K562 (cell line): ENCODE data around the gene ARSD. TPM values are rescaled to one million over a fixed set of nuclear protein-coding genes. Genes with fewer than 3 reads are reported as not detected.

ENCODE experiments used
- CXXC5 ChIP-seq: fragments of 250-450 bp; sonication (Bioruptor Pico); IDR thresholded peaks from 2 replicates; pipeline ENCODE4 v1.8.0; 2022; ENCODE audit warnings: inconsistent platforms, mild to moderate bottlenecking, moderate library complexity
- FOXA1 ChIP-seq: fragments of 450-650 bp; IDR thresholded peaks from 2 replicates; pipeline ENCODE4 v1.6.1; 2016; ENCODE audit warnings: mild to moderate bottlenecking, borderline replicate concordance
- GATAD2A ChIP-seq: fragments of 450-650 bp; IDR thresholded peaks from 2 replicates; pipeline ENCODE4 v1.6.1; 2017
- IRF1 ChIP-seq: sonication (generic); formaldehyde crosslinking; IDR thresholded peaks from 2 replicates; pipeline ENCODE4 v1.8.0; 2022; ENCODE audit warnings: missing genetic modification reagents, mild to moderate bottlenecking, borderline replicate concordance
- JUND ChIP-seq, 2 experiments: IDR thresholded peaks; 2 replicates in 1 of 2; 3 replicates in 1 of 2; pipeline ENCODE4 v1.6.1; 2011; ENCODE audit warnings: borderline replicate concordance in 2 of 2, low read depth in 2 of 2, low read length in 2 of 2, improper control_type of control experiment in 1 of 2, missing biosample characterization in 1 of 2, missing genetic modification characterization in 1 of 2, missing genetic modification reagents in 1 of 2
- MAX ChIP-seq: sonication (generic); formaldehyde crosslinking; IDR thresholded peaks from 2 replicates; pipeline ENCODE4 v1.9.0; 2022; ENCODE audit warnings: mild to moderate bottlenecking, missing genetic modification reagents
- POLR2H ChIP-seq: IDR thresholded peaks from 2 replicates; pipeline ENCODE4 v1.6.1; 2016; ENCODE audit warnings: missing genetic modification characterization, low read depth, mild to moderate bottlenecking, control low read depth, missing compliant biosample characterization, moderate library complexity
- PRPF4 ChIP-seq: fragments of 200-400 bp; formaldehyde crosslinking; IDR thresholded peaks from one replicate; pipeline ENCODE4 v1.6.1; 2017; ENCODE audit warnings: low read length, low read depth, mild to moderate bottlenecking; ENCODE audit not compliant: insufficient read depth, poor library complexity, severe bottlenecking
- PTTG1 ChIP-seq: fragments of 450-650 bp; IDR thresholded peaks from 2 replicates; pipeline ENCODE4 v1.6.1; 2016; ENCODE audit warnings: low read depth, mild to moderate bottlenecking, missing genetic modification characterization, missing compliant biosample characterization
- RBM25 ChIP-seq: fragments of 200-400 bp; formaldehyde crosslinking; IDR thresholded peaks from 2 replicates; pipeline ENCODE4 v1.6.1; 2018; ENCODE audit warnings: low read length, low read depth, moderate library complexity; ENCODE audit not compliant: severe bottlenecking
- RBM34 ChIP-seq: fragments of 200-400 bp; formaldehyde crosslinking; IDR thresholded peaks from 2 replicates; pipeline ENCODE4 v1.6.1; 2018; ENCODE audit warnings: low read length, borderline replicate concordance; ENCODE audit not compliant: insufficient read depth
- SRF ChIP-seq, 2 experiments: fragments of 250-450, 450-650 bp in 1 of 2; sonication (Bioruptor Pico) in 1 of 2; sonication (generic) in 1 of 2; formaldehyde crosslinking; IDR thresholded peaks; 2 replicates each; pipeline versions ENCODE4 v1.5.0 to v1.5.1; 2020 to 2022; ENCODE audit warnings: mild to moderate bottlenecking in 1 of 2, missing genetic modification reagents in 1 of 2
- THRAP3 ChIP-seq: fragments of 450-650 bp; IDR thresholded peaks from 2 replicates; pipeline ENCODE4 v1.6.1; 2016; ENCODE audit warnings: mild to moderate bottlenecking, inconsistent platforms, borderline replicate concordance
- U2AF1 ChIP-seq: fragments of 200-400 bp; formaldehyde crosslinking; optimal IDR thresholded peaks from 2 replicates; pipeline ENCODE3; 2017; ENCODE audit warnings: mild to moderate bottlenecking, low read depth, low read length, moderate library complexity
- ZNF12 ChIP-seq: sonication (generic); formaldehyde crosslinking; IDR thresholded peaks from 2 replicates; pipeline ENCODE4 v1.4.0; 2020; ENCODE audit warnings: mild to moderate bottlenecking, missing genetic modification reagents
- ZNF175 ChIP-seq: fragments of 200-800 bp; sonication (Bioruptor generic); IDR thresholded peaks from 2 replicates; pipeline ENCODE4 v1.6.1; 2016; ENCODE audit warnings: low read depth, mild to moderate bottlenecking, missing genetic modification characterization, missing compliant biosample characterization
- ZNF282 ChIP-seq: sonication (generic); formaldehyde crosslinking; IDR thresholded peaks from 2 replicates; pipeline ENCODE4 v1.8.1; 2023; ENCODE audit warnings: missing genetic modification reagents
- ZNF3 ChIP-seq: fragments of 250-450 bp; sonication (Bioruptor Pico); IDR thresholded peaks from 2 replicates; pipeline ENCODE4 v1.5.0; 2021; ENCODE audit warnings: mild to moderate bottlenecking, moderate library complexity
- ZNF512 ChIP-seq: IDR thresholded peaks from 2 replicates; pipeline ENCODE4 v1.6.1; 2016; ENCODE audit warnings: missing genetic modification characterization, missing compliant biosample characterization
- ZNF551 ChIP-seq: fragments of 250-450 bp; sonication (Bioruptor Pico); IDR thresholded peaks from 2 replicates; pipeline ENCODE4 v1.5.0; 2021; ENCODE audit warnings: mild to moderate bottlenecking, moderate library complexity
- ZNF584 ChIP-seq: fragments of 200-800 bp; sonication (Bioruptor generic); IDR thresholded peaks from 2 replicates; pipeline ENCODE4 v1.6.1; 2016; ENCODE audit warnings: low read depth, mild to moderate bottlenecking, missing genetic modification characterization, missing compliant biosample characterization
- ZNF766 ChIP-seq: fragments of 200-800 bp; sonication (Bioruptor generic); conservative IDR thresholded peaks from 2 replicates; pipeline ENCODE4 v1.6.1; 2016; ENCODE audit warnings: missing genetic modification characterization, missing compliant biosample characterization
- polyA plus RNA-seq, 8 experiments: library from polyadenylated mRNA; depleted of rRNA in 4 of 8; stranded (reverse) in 5 of 8; unstranded in 3 of 8; fragments of >200 nt; fragmentation: Nextera tagmentation in 2 of 8; fragmentation: Illumina TruSeq in 1 of 8; extraction: Ambion mirVana in 2 of 8; extraction: Trizol in 1 of 8; gene quantifications; 2 replicates each; pipeline versions ENCODE4 v1.2.1 to v1.2.3, GENCODE V29; 2011 to 2014; ENCODE audit warnings: inconsistent platforms in 1 of 8, missing spikeins in 1 of 8
- total RNA-seq, 7 experiments: library from RNA; depleted of rRNA in 6 of 7; stranded (reverse); fragments of >200 nt in 6 of 7; fragmentation: Illumina TruSeq in 2 of 7; extraction: Trizol in 2 of 7; gene quantifications; 2 replicates each; pipeline versions ENCODE4 v1.2.1 to v1.2.3, GENCODE V29; 2011 to 2021; ENCODE audit warnings: low replicate concordance in 1 of 7
- TF ChIP-seq, protein P1 (sequence below), 2 experiments: fragments of 200-800 bp in 1 of 2; sonication (Bioruptor generic) in 1 of 2; sonication (generic) in 1 of 2; formaldehyde crosslinking in 1 of 2; IDR thresholded peaks in 1 of 2; conservative IDR thresholded peaks in 1 of 2; 2 replicates each; pipeline versions ENCODE4 v1.5.0 to v1.6.1; 2016 to 2020; ENCODE audit warnings: missing compliant biosample characterization in 1 of 2, missing genetic modification characterization in 1 of 2, missing genetic modification reagents in 1 of 2

ARSD gene
- total and polyA plus RNA-seq, 9 of the 15 experiments (the other 6 are each of a cell fraction or from before 2014, with no cell fraction given) = 0.05 to 0.23 (median 0.09) TPM; not detected in 1

DNA sequence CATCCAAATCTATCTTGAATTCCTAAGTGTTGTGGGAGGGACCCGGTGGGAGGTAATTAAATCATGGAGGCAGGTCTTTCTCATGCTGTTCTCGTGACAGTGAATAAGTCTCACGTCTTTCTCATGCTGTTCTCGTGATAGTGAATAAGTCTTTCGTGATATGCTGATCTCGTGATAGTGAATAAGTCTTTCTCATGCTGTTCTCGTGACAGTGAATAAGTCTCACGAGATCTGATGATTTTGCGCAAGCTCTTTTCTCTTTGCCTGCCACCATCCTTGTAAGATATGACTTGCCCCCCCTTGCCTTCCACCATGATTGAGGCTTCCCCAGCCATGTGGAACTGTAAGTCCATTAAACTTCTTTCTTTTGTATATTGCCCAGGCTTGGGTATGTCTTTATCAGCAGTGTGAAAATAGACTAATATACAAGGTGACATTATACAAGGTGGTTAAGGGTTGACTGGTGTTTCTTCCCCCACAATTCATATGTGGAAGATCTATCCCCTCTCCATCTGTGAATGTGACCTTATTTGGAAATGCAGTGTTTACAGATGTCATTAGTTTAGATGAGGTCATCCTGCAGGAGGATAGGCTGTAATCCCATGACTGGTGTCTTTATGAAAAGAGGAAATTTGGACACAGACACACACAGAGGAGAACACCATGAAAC lies 27.6 kb downstream of the ARSD start (continued):
- TF ChIP-seq PTTG1 (tag) (0 out of 2 replicates have a peak, but pooled peaks have one; percentile 51), ZNF12 (CRISPR knock-in tag) (no peak), ZNF766 (CRISPR knock-in tag) (peak; percentile 55), FOXA1 (no peak), U2AF1 (no peak), GATAD2A (no peak), JUND (IDR thresholded peaks at IDR 0.05; ENCODE audit: borderline replicate concordance, low read depth, low read length) (peak; percentile 79), JUND (tag; IDR thresholded peaks at IDR 0.05; ENCODE audit: borderline replicate concordance, low read depth, low read length) (peak; percentile 80), CXXC5 (no peak), IRF1 (CRISPR knock-in tag) (no peak), SRF (CRISPR knock-in tag; IDR thresholded peaks at IDR 0.05) (peak; percentile 84 to 97), ZNF584 (CRISPR knock-in tag) (0 out of 2 replicates have a peak, but pooled peaks have one; percentile 77), PRPF4 (no peak), ZNF175 (CRISPR knock-in tag) (peak; percentile 62; the same call in 1 of the 2 replicates), POLR2H (tag) (no peak), THRAP3 (no peak), ZNF3 (CRISPR knock-in tag) (no peak), ZNF512 (tag) (no peak), MAX (CRISPR knock-in tag) (no peak), RBM25 (no peak), ZNF551 (CRISPR knock-in tag) (no peak), RBM34 (no peak), ZNF282 (CRISPR knock-in tag) (no peak)
- TF ChIP-seq, protein P1, sequence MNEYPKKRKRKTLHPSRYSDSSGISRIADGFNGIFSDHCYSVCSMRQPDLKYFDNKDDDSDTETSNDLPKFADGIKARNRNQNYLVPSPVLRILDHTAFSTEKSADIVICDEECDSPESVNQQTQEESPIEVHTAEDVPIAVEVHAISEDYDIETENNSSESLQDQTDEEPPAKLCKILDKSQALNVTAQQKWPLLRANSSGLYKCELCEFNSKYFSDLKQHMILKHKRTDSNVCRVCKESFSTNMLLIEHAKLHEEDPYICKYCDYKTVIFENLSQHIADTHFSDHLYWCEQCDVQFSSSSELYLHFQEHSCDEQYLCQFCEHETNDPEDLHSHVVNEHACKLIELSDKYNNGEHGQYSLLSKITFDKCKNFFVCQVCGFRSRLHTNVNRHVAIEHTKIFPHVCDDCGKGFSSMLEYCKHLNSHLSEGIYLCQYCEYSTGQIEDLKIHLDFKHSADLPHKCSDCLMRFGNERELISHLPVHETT (CRISPR knock-in tag; conservative IDR thresholded peaks at IDR 0.05 in 1 of 2, IDR thresholded peaks at IDR 0.05 in 1 of 2) = peak in 1 of 2 experiments; percentile 63; a peak in 2 of 4 replicates
